Measurements from ENCODE around the gene MS4A12.
"Not testable (repeated sequence)": the region's sequence is repeated elsewhere in the genome, so short reads cannot be mapped to it uniquely, and the experiment has no call there.

Gene MS4A12

GRCh38 chr11:60492488-60493009 lies at the start of gene MS4A12:
TSS of gene MS4A12 (plus strand) at chr11:60492778. CDS start at chr11:60497319, 4,541 bp downstream.
- DNase-seq (ENCODE audit: low spot score): no peak

GRCh38 chr11:60447070-60447469 lies 45.5 kb upstream of the MS4A12 start:
- no peak for DNase-seq (ENCODE audit: low spot score)

- DNase-seq (ENCODE audit: low spot score): no peak
Measured at GRCh38 chr11:60447846-60448245, 44.7 kb upstream of the MS4A12 start.

- not testable (repeated sequence) for DNase-seq (ENCODE audit: low spot score)
Measured at GRCh38 chr11:60451185-60451584, 41.4 kb upstream of the MS4A12 start.

DNA sequence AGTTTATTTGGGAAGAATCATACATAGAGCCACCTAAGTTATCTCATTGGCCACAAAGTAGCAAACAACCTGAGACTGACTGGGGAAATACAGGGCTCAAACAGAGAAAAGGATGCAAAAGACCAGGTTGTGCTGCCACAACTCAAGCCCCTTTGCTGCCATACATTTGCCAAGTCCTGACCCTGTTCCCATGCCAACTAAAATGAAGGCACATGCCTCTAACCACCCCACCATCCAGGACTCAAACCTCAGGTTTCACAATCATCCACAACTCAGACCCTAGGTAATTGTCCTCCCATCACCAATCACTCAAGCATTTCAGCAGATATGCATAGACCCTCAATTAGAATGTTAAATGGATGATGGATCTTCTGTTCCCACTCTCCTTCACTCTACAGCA lies 38.4 kb upstream of the MS4A12 start:
- no peak for DNase-seq (ENCODE audit: low spot score)

DNA sequence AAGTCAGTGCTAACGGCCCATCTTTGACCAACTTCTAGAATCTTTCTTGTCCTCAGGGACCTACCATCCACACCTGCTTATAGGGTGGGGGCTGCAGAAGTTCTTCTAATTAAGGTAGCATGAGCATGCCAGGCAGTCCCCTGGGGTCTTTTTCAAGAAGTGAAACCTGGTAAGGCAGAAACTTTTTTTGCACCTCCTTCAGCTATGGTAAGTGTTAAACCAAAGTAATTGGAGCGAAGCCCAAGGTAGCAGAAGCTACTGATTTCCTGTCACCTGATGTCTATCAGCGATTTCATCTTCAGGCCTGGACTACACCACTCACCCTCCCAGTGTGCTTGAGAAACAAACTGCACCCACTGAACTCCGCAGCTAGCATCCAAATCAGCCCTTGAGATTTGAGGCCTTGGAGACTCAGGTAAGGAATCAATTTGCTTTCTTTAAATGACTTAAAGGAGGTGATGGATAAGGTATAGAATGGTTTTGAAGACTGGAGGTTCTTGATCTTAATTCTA lies 37.0 kb upstream of the MS4A12 start, which contains the start of gene MS4A1:
Gene MS4A1 (plus strand): TSS at position 317 of the 512 bp plus-strand sequence. CDS start 6,528 bp downstream, outside the sequence.
- no peak for DNase-seq (ENCODE audit: low spot score)

GRCh38 chr11:60457576-60457975 lies 35.0 kb upstream of the MS4A12 start:
- no peak for DNase-seq (ENCODE audit: low spot score)

- DNase-seq (ENCODE audit: low spot score): no peak
Measured at GRCh38 chr11:60459345-60459744, 33.2 kb upstream of the MS4A12 start.

DNA sequence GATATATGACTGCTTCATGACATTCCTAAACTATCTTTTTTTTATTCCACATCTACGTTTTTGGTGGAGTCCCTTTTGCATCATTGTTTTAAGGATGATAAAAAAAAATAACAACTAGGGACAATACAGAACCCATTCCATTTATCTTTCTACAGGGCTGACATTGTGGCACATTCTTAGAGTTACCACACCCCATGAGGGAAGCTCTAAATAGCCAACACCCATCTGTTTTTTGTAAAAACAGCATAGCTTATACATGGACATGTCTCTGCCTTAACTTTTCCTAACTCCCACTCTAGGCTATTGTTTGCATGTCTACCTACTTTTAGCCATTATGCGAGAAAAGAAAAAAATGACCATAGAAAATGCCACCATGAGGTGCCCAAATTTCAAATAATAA lies 23.7 kb upstream of the MS4A12 start:
- DNase-seq (ENCODE audit: low spot score): no peak

DNA sequence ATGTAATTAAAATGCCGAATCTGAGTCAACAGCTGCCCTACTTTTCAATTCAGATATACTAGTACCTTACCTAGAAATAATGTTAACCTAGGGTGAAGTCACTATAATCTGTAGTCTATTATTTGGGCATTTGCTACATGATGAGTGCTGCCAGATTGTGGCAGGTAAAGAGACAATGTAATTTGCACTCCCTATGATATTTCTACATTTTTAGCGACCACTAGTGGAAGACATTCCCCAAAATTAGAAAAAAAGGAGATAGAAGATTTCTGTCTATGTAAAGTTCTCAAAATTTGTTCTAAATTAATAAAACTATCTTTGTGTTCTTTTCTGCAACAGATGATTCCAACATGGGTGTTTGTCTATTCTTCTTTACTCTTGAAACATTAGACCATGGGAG lies 22.9 kb upstream of the MS4A12 start:
- no peak for DNase-seq (ENCODE audit: low spot score)

GRCh38 chr11:60477035-60477445 lies 15.5 kb upstream of the MS4A12 start:
- no peak for DNase-seq (ENCODE audit: low spot score)

DNA sequence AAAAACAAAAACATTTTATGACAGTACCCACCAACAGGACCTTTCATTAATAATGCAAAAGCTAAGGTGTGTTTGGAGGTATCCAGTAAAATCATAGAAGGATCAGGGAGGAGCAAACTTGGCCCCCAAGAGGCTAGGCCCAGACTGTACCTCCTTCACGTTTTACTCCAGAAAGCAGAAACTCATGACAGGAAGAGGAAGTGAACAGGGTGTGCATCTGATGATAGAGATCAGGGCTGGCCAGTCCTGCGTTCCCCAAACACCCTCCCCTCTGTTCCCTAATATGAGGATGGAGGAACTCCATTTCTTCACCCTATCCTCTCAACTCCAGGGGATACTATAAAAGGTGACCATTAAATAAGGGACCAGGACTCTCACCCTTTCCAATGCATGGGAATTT lies 10.2 kb upstream of the MS4A12 start:
- DNase-seq (ENCODE audit: low spot score): no peak

DNA sequence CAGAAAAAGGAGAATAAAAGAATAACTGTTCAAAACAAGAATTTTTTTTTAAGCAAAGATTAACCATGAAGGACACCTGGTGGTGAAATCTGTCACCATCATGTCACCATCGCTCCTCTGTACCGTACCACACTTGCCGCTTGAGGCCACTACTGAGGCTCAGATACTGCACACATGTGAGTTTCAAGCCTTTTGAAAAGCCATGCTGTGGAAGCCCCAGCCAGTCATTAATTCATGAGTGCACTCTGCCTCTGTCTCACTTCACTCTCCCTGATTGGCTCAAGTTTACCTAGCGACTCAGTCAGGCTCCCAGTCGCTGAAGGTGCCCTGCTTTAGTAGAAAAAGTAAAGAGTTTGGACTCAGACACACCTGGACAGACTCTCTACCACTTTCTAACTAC lies 6.6 kb upstream of the MS4A12 start:
- DNase-seq (ENCODE audit: low spot score): no peak

GRCh38 chr11:60493454-60493853 lies 876 bp downstream of the MS4A12 start:
- DNase-seq (ENCODE audit: low spot score): no peak

GRCh38 chr11:60498399-60498798 lies 5.8 kb downstream of the MS4A12 start:
- DNase-seq (ENCODE audit: low spot score): no peak

GRCh38 chr11:60498853-60499252 lies 6.3 kb downstream of the MS4A12 start:
- no peak for DNase-seq (ENCODE audit: low spot score)

DNA sequence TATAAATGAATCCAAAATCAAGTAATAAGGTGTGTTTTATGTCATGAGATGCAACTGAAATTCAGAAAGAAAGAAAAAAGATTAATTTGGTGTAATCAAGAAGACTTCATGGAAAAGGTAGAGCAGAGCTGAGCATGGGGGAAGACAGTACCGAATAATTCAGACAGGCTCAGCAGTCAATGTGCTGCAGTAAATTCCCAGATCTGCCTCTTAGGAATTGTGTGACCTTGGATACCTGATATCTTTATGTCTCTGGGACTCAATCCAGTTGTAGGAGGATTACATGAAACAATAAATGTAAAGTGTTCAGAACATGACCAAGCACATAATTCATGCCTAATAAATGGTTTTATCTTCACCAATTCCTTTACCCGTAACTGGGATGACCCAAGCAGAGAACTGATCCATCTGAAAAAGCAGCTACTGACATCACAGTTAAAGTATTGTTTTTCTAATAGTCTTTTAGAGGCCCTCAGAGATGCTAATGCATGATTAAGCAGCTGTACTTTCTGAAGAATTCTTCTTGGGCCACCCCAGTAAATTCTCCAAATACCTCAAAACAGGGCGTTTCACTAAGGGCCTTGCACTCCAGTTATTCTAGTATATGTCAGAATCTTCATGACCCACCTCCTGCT lies 7.8 kb downstream of the MS4A12 start:
- DNase-seq (ENCODE audit: low spot score): no peak

DNA sequence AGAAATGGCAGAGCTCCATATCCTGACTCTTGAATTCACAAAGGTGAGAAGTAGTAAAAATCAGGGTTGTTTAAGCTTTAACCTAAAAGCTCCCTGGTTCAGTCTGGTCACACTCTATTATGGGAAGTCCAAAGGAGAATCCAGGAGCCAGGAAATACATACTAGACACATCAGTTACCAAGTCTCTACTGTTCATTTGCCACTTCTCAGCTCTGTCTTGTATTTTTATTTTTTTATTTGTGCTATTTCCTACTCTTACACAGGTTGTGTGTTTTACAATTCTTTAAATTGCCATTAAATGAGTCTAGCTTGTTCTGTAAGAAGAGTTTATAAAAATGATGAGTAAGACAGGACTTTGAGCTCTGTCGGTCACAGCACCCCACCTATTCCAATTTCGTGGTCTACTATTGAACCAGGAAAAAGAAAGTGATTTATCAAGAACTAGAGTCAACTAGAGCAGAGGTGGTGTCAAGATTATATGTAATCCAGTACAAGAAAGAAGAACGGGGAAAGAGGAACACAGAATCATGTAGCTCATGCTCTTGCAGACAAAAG lies 9.7 kb downstream of the MS4A12 start:
- no peak for DNase-seq (ENCODE audit: low spot score)

- no peak for DNase-seq (ENCODE audit: low spot score)
Measured at GRCh38 chr11:60504219-60504905, 11.8 kb downstream of the MS4A12 start.

- not testable (repeated sequence) for DNase-seq (ENCODE audit: low spot score)
Measured at GRCh38 chr11:60509609-60510008, 17.0 kb downstream of the MS4A12 start.

DNA sequence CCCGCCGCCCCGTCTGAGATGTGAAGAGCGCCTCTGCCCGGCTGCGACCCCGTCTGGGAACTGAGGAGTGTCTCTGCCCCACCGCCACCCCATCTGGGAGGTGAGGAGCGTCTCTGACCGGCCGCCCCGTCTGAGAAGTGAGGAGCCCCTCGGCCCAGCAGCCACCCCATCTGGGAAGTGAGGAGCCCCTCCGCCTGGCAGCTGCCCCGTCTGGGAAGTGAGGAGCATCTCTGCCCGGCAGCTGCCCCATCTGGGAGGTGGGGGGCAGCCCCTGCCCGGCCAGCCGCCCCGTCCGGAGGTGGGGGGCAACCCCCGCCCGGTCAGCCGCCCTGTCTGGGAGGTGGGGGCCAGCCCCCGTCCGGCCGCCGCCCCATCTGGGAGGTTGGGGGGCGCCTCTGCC lies 17.6 kb downstream of the MS4A12 start:
- DNase-seq (ENCODE audit: low spot score): not testable (repeated sequence)

DNA sequence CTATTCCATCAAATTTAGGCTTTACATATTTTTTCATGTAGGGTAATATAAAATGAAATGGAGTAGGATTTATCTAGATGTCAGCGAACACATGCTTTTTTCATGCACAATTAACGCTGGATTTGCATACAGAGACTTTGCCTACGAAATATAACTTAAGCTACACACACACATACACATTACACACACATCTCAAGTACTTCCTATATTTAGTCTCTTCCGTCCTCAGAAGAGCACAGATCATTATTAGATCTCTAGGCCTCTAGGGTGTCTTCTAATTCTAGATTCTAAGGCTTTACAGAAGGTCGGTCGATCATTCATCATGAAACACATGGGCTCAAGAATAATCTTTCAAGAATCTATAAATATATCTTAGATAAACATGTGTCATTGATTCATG lies 18.8 kb downstream of the MS4A12 start:
- no peak for DNase-seq (ENCODE audit: low spot score)

- DNase-seq (ENCODE audit: low spot score): no peak
Measured at GRCh38 chr11:60512651-60513225, 20.2 kb downstream of the MS4A12 start.
